HT1080 (cell line): Measurements from ENCODE around the gene ZNF14. TPM values are rescaled to one million over a fixed set of nuclear protein-coding genes. Genes with fewer than 3 reads are reported as not detected.
"Not testable (repeated sequence)": the region's sequence is repeated elsewhere in the genome, so short reads cannot be mapped to it uniquely, and the experiment has no call there.

Experiments
- DNase-seq: peaks from one replicate; pipeline ENCODE4 v3.0.0-alpha.2; 2015; ENCODE audit warnings: low read depth
- total RNA-seq: library from RNA; depleted of rRNA; stranded (reverse); fragments of >200 nt; shearing (Covaris generic); gene quantifications from 2 replicates; pipeline ENCODE4 v1.2.3, GENCODE V29; 2014

Gene ZNF14
- total RNA-seq, 1 experiment from 2014 or later, result 0.74 TPM

- no peak for DNase-seq
These were observed 14.7 kb upstream of the ZNF14 start for GRCh38 chr19:19747357-19748220.

- DNase-seq, result no peak
These were observed 13.6 kb upstream of the ZNF14 start for GRCh38 chr19:19746286-19747213.

- no peak for DNase-seq
These were observed 12.8 kb upstream of the ZNF14 start for GRCh38 chr19:19745496-19746285.

- DNase-seq, result no peak
These were observed 11.7 kb upstream of the ZNF14 start for GRCh38 chr19:19744641-19745040.

GRCh38 chr19:19743921-19744320 is 11.0 kb upstream of the ZNF14 start:
- DNase-seq, result not testable (repeated sequence)

- DNase-seq, result no peak
These were observed 10.3 kb upstream of the ZNF14 start for GRCh38 chr19:19743176-19743575.

GRCh38 chr19:19742773-19743172 is 9.9 kb upstream of the ZNF14 start:
- DNase-seq, result no peak

GRCh38 chr19:19741184-19741583 is 8.3 kb upstream of the ZNF14 start:
- no peak for DNase-seq

- DNase-seq, result no peak
These were observed 7.8 kb upstream of the ZNF14 start for GRCh38 chr19:19740755-19741154.

GRCh38 chr19:19738564-19738963 is 5.7 kb upstream of the ZNF14 start:
- no peak for DNase-seq

GRCh38 chr19:19737559-19738332 is 4.8 kb upstream of the ZNF14 start:
- DNase-seq, result no peak

GRCh38 chr19:19721896-19722295 is 11.0 kb downstream of the ZNF14 start:
- no peak for DNase-seq

- DNase-seq, result no peak
These were observed 13.1 kb downstream of the ZNF14 start for GRCh38 chr19:19719798-19720197.

GRCh38 chr19:19711934-19712828 is 20.7 kb downstream of the ZNF14 start:
- DNase-seq, result no peak

- DNase-seq, result no peak
These were observed 21.5 kb downstream of the ZNF14 start for GRCh38 chr19:19711306-19711933.

GRCh38 chr19:19710506-19710905 is 22.4 kb downstream of the ZNF14 start:
- no peak for DNase-seq

GRCh38 chr19:19704836-19705235 is 28.1 kb downstream of the ZNF14 start:
- no peak for DNase-seq

GRCh38 chr19:19700493-19700892 is 32.4 kb downstream of the ZNF14 start:
- not testable (repeated sequence) for DNase-seq

GRCh38 chr19:19697589-19697988 is 35.3 kb downstream of the ZNF14 start:
- no peak for DNase-seq
